Right lobe of liver (tissue), 4 donors: Measurements from ENCODE around the gene ZWINT.

Source experiments
- CTCF ChIP-seq, 4 donors: fragments of 200-600 bp in 3 of 4; fragments of 450-650 bp in 1 of 4; IDR thresholded peaks; one replicate each; pipeline versions ENCODE4 v1.5.1 to v1.8.0; 2016 to 2022; ENCODE audit warnings: antibody characterized with exemption in 4 of 4, mild to moderate bottlenecking in 2 of 4
- POLR2A ChIP-seq: fragments of 450-650 bp; IDR thresholded peaks from one replicate; pipeline ENCODE4 v1.6.1; 2017; ENCODE audit warnings: antibody characterized with exemption, mild to moderate bottlenecking
- donor health status: DM: no; HTN: no; CAD: no.
- donor health status: DM: no; HTN: no; CAD: no.
- donor health status: DM: no; HTN: yes; CAD: no.

DNA sequence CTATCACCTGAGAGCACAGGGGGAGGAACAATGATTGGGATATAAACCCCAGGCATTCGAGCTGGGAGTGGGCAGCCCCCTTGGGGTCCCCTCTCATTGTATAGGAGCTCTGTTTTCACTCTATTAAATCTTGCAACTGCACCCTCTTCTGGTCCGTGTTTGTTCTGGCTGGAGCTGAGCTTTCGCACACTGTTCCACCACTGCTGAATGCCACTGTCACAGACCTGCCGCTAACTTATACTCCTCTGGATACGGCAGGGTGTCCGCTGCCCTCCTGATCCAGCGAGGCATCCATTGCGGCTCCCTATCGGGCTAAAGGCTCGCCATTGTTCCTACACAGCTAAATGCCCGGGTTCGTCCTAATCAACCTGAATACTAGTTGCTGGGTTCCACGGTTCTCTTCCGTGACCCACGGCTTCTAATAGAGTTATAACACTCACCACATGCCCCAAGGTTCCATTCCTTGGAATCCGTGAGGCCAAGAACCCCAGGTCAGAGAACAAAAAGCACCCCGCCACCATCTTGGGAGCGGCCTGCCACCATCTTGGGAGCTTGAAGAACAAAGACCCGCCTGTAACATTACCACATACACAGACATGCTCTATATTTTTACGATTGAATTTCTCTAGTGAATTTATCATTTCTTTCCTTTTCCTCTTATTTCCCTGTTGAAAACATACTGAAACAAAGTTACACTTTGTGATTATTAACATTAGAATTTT, 9.0 kb downstream of the ZWINT start:
- no peak for TF ChIP-seq CTCF (IDR thresholded peaks at IDR 0.05)
- TF ChIP-seq POLR2A = no peak
